Panc1 (cell line): ENCODE measurements around the gene KCTD5.
"Not testable (repeated sequence)": the region's sequence is repeated elsewhere in the genome, so short reads cannot be mapped to it uniquely, and the experiment has no call there.

Source experiments
- POLR2AphosphoS5 ChIP-seq: IDR thresholded peaks from 2 replicates; pipeline ENCODE4 v1.6.1; 2012; ENCODE audit warnings: mild to moderate bottlenecking, low read depth, low read length, moderate library complexity
- TCF7L2 ChIP-seq: IDR thresholded peaks from 2 replicates; pipeline ENCODE4 v1.6.1; 2011; ENCODE audit warnings: mild to moderate bottlenecking, low read depth, low read length, inconsistent platforms
- TF ChIP-seq, protein P1 (sequence below): fragments of 450-650 bp; IDR thresholded peaks from 2 replicates; pipeline ENCODE4 v1.5.1; 2017; ENCODE audit warnings: mild to moderate bottlenecking
- TF ChIP-seq, protein P2 (sequence below), 2 experiments: IDR thresholded peaks; 2 replicates each; pipeline ENCODE4 v1.6.1; 2011 to 2012; ENCODE audit warnings: low read depth in 2 of 2, control low read depth in 1 of 2, low read length in 1 of 2, mild to moderate bottlenecking in 1 of 2, moderate library complexity in 1 of 2; ENCODE audit not compliant: insufficient read depth in 1 of 2

DNA sequence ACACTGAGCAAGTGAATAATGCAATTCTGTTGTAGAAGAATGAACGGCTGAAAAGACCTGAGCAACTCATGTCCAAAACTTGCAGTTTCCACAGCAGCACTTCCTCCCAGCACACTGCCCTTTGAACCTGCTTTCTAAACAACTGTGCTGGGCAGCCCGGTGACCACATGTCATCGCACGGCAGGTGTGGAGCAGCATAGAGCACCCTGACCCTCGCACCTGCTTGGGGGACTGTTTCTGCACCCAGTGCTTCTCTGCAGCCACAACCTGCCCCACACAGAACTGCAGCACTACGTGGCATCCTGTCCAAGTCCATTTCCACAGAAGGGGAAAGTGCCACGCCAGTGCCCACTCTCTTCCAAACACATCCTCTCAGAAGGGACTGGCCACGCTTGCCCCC, 22.8 kb upstream of the KCTD5 start:
- TF ChIP-seq, protein P1, sequence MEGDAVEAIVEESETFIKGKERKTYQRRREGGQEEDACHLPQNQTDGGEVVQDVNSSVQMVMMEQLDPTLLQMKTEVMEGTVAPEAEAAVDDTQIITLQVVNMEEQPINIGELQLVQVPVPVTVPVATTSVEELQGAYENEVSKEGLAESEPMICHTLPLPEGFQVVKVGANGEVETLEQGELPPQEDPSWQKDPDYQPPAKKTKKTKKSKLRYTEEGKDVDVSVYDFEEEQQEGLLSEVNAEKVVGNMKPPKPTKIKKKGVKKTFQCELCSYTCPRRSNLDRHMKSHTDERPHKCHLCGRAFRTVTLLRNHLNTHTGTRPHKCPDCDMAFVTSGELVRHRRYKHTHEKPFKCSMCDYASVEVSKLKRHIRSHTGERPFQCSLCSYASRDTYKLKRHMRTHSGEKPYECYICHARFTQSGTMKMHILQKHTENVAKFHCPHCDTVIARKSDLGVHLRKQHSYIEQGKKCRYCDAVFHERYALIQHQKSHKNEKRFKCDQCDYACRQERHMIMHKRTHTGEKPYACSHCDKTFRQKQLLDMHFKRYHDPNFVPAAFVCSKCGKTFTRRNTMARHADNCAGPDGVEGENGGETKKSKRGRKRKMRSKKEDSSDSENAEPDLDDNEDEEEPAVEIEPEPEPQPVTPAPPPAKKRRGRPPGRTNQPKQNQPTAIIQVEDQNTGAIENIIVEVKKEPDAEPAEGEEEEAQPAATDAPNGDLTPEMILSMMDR: not testable (repeated sequence)
- TF ChIP-seq POLR2AphosphoS5, TCF7L2: not testable (repeated sequence)
- TF ChIP-seq, protein P2, sequence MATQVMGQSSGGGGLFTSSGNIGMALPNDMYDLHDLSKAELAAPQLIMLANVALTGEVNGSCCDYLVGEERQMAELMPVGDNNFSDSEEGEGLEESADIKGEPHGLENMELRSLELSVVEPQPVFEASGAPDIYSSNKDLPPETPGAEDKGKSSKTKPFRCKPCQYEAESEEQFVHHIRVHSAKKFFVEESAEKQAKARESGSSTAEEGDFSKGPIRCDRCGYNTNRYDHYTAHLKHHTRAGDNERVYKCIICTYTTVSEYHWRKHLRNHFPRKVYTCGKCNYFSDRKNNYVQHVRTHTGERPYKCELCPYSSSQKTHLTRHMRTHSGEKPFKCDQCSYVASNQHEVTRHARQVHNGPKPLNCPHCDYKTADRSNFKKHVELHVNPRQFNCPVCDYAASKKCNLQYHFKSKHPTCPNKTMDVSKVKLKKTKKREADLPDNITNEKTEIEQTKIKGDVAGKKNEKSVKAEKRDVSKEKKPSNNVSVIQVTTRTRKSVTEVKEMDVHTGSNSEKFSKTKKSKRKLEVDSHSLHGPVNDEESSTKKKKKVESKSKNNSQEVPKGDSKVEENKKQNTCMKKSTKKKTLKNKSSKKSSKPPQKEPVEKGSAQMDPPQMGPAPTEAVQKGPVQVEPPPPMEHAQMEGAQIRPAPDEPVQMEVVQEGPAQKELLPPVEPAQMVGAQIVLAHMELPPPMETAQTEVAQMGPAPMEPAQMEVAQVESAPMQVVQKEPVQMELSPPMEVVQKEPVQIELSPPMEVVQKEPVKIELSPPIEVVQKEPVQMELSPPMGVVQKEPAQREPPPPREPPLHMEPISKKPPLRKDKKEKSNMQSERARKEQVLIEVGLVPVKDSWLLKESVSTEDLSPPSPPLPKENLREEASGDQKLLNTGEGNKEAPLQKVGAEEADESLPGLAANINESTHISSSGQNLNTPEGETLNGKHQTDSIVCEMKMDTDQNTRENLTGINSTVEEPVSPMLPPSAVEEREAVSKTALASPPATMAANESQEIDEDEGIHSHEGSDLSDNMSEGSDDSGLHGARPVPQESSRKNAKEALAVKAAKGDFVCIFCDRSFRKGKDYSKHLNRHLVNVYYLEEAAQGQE (IDR thresholded peaks at IDR 0.05; ENCODE audit: insufficient read depth in 1 of 2, low read depth in 2 of 2, low read length in 1 of 2): not testable (repeated sequence)
